Neuronal stem cell (in vitro differentiated cells): Measurements from ENCODE around the gene PARD3B.

Experiments used
- DNase-seq: peaks from one replicate; pipeline ENCODE4 v3.0.0-alpha.2; 2013; ENCODE audit warnings: low spot score
- H2AFZ ChIP-seq: one replicate; pipeline ENCODE4 v1.6.1; 2013; ENCODE audit warnings: mild to moderate bottlenecking, low read length, inconsistent platforms
- H2AK5ac ChIP-seq: 2 replicates; pipeline ENCODE4 v1.6.1; 2013; ENCODE audit warnings: low read depth, mild to moderate bottlenecking, inconsistent platforms, low read length, moderate library complexity, mixed read lengths
- H2BK120ac ChIP-seq: 2 replicates; pipeline ENCODE4 v1.6.1; 2013; ENCODE audit warnings: low read depth, mild to moderate bottlenecking, inconsistent platforms, low read length, moderate library complexity, mixed read lengths
- H2BK12ac ChIP-seq: one replicate; pipeline ENCODE4 v1.6.1; 2013; ENCODE audit warnings: low read length, inconsistent platforms
- H2BK15ac ChIP-seq: 2 replicates; pipeline ENCODE4 v1.6.1; 2013; ENCODE audit warnings: mild to moderate bottlenecking, low read length, inconsistent platforms, mixed read lengths
- H2BK5ac ChIP-seq: one replicate; pipeline ENCODE4 v1.6.1; 2013; ENCODE audit warnings: inconsistent platforms, mild to moderate bottlenecking, low read length, moderate library complexity
- H3K14ac ChIP-seq: one replicate; pipeline ENCODE4 v1.6.1; 2013; ENCODE audit warnings: low read length, inconsistent platforms
- H3K18ac ChIP-seq: 2 replicates; pipeline ENCODE4 v1.6.1; 2013; ENCODE audit warnings: low read length, inconsistent platforms
- H3K23ac ChIP-seq: 2 replicates; pipeline ENCODE4 v1.6.1; 2013; ENCODE audit warnings: low read depth, mild to moderate bottlenecking, mixed read lengths, low read length, inconsistent platforms; ENCODE audit not compliant: poor library complexity
- H3K27ac ChIP-seq: replicated peaks from 3 replicates; pipeline ENCODE4 v1.5.1; 2013; ENCODE audit warnings: low read length, inconsistent platforms
- H3K27me3 ChIP-seq, 3 experiments: 2 replicates each; pipeline ENCODE4 v1.6.1; 2013; ENCODE audit warnings: low read length in 3 of 3, mild to moderate bottlenecking in 2 of 3, inconsistent platforms in 1 of 3, low read depth in 1 of 3, mixed read lengths in 1 of 3, moderate library complexity in 1 of 3; ENCODE audit not compliant: control insufficient read depth in 3 of 3, insufficient read depth in 3 of 3
- H3K36me3 ChIP-seq, 2 donors: replicated peaks in 1 of 2; 2 replicates each; pipeline ENCODE4 v1.6.1; 2013; ENCODE audit warnings: low read length in 2 of 2; ENCODE audit not compliant: control insufficient read depth in 2 of 2, insufficient read depth in 2 of 2
- H3K4ac ChIP-seq: 2 replicates; pipeline ENCODE4 v1.6.1; 2013; ENCODE audit warnings: inconsistent platforms, mild to moderate bottlenecking, low read length, moderate library complexity
- H3K4me1 ChIP-seq, 2 donors: 1 replicate in 1 of 2; 2 replicates in 1 of 2; pipeline ENCODE4 v1.6.1; 2013; ENCODE audit warnings: low read length in 2 of 2, low read depth in 1 of 2; ENCODE audit not compliant: control insufficient read depth in 2 of 2, insufficient read depth in 1 of 2
- H3K4me2 ChIP-seq: one replicate; pipeline ENCODE4 v1.6.1; 2013; ENCODE audit warnings: mild to moderate bottlenecking, low read length, inconsistent platforms; ENCODE audit not compliant: insufficient read depth, poor library complexity, severe bottlenecking
- H3K4me3 ChIP-seq, 2 donors: 2 replicates each; pipeline ENCODE4 v1.5.1; 2013; ENCODE audit warnings: low read length in 2 of 2, mild to moderate bottlenecking in 2 of 2, inconsistent platforms in 1 of 2, moderate library complexity in 1 of 2
- H3K79me1 ChIP-seq: one replicate; pipeline ENCODE4 v1.6.1; 2013; ENCODE audit warnings: low read depth, mild to moderate bottlenecking, inconsistent platforms, low read length, moderate library complexity
- H3K9ac ChIP-seq: one replicate; pipeline ENCODE4 v1.6.1; 2013; ENCODE audit warnings: mild to moderate bottlenecking, low read depth, low read length, inconsistent platforms; ENCODE audit not compliant: poor library complexity
- H3K9me3 ChIP-seq, 2 donors: replicated peaks in 1 of 2; 2 replicates each; pipeline versions ENCODE3 to v1.6.1; 2013; ENCODE audit warnings: low read length in 2 of 2, mild to moderate bottlenecking in 2 of 2, inconsistent platforms in 1 of 2, low read depth in 1 of 2, mixed read lengths in 1 of 2, moderate library complexity in 1 of 2; ENCODE audit not compliant: control insufficient read depth in 2 of 2, insufficient read depth in 1 of 2
- H4K8ac ChIP-seq: one replicate; pipeline ENCODE4 v1.6.1; 2013; ENCODE audit warnings: low read depth, mild to moderate bottlenecking, inconsistent platforms, low read length, moderate library complexity
- H4K91ac ChIP-seq: one replicate; pipeline ENCODE4 v1.6.1; 2013; ENCODE audit warnings: low read length, low read depth, mild to moderate bottlenecking, inconsistent platforms; ENCODE audit not compliant: poor library complexity
- WGBS, 2 donors: extraction: QIAGEN DNeasy Blood & Tissue Kit; methylation state at CpG; one replicate each; pipeline ENCODE4 v1.1.7; 2013; ENCODE audit warnings: missing lambda C conversion rate in 2 of 2, mixed read lengths in 1 of 2; ENCODE audit not compliant: insufficient read length in 2 of 2, insufficient replicate concordance in 1 of 2; ENCODE audit errors: extremely low coverage in 2 of 2; 5-methylcytosine and 5-hydroxymethylcytosine counted together

The PARD3B gene

DNA sequence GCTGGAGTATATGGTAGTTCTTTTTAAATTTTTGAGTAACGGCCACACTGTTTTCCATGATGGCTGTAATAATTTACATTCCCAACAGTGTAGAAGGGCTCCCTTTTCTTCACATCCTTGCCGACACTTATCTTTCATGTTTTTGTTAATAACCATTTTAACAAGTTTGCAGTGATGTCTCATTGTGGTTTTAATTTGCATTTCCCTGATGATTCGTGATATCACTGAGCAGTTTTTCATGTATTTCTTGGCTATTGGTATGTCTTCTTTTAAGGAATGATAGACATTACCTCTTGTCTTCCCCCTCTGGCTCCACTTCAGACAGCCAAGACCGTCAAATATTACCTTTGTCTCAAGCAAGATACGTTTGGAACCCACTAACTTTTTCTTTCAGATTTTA is 765.9 kb downstream of the PARD3B start:
- Histone ChIP-seq H2AFZ (no peak overlapping the region), H3K23ac (no peak overlapping the region), H3K9me3 (no peaks in the 10 kb centered on the region), H3K4ac (no peak overlapping the region), H3K14ac (no peak overlapping the region), H3K36me3 (peaks cover 0 to 3% of the 10 kb centered on the region in 2 donors), H3K4me2 (no peak overlapping the region), H4K8ac (no peak overlapping the region), H3K9ac (no peak overlapping the region), H3K4me3 (no peak overlapping the region), H2AK5ac (no peak overlapping the region), H2BK120ac (no peak overlapping the region), H2BK15ac (no peak overlapping the region), H4K91ac (no peak overlapping the region), H3K4me1 (no peaks in the 10 kb centered on the region), H2BK12ac (no peak overlapping the region), H3K27me3 (no peaks in the 10 kb centered on the region), H3K79me1 (no peaks in the 10 kb centered on the region), H3K18ac (no peak overlapping the region), H2BK5ac (no peak overlapping the region), H3K27ac (no peak overlapping the region)
- no peak for DNase-seq
- WGBS, 2 donors: no CpG with 5 or more reads among the region's 5 CpGs

DNA sequence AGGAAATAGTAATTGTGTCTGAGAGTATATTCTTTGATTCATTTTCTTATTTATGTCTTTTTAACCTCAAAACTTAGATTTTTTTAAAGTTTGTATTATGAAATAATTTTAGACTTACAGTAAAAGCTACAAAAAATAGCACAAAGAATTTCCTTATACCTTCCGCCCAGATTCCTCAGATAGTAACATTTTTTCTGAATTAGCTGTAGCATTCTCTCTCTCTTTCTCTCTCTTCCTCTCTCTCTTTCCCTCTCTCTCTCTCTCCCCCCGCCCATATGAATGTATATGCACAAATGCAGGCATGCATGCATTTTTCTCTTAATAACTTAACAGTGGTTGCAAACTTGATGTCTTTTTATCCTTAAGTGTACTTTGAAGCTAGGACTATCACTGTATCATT is 776.0 kb downstream of the PARD3B start:
- no CpG with 5 or more reads among the region's 2 CpGs for WGBS, 2 donors
- H3K79me1 ChIP-seq: no peaks in the 10 kb centered on the region
- no peaks in the 10 kb centered on the region for H3K4me1 ChIP-seq
- H2BK15ac ChIP-seq: no peak overlapping the region
- H2BK5ac ChIP-seq: no peak overlapping the region
- peaks cover 2 to 19% of the 10 kb centered on the region in 2 donors for H3K9me3 ChIP-seq
- DNase-seq: no peak
- no peak overlapping the region for H3K14ac ChIP-seq
- H3K4ac ChIP-seq: no peak overlapping the region
- H3K4me3 ChIP-seq: no peak overlapping the region
- no peak overlapping the region for H3K4me2 ChIP-seq
- no peak overlapping the region for H4K91ac ChIP-seq
- no peak overlapping the region for H3K23ac ChIP-seq
- H3K27ac ChIP-seq: no peak overlapping the region
- no peaks in the 10 kb centered on the region for H3K36me3 ChIP-seq
- no peak overlapping the region for H3K9ac ChIP-seq
- H3K18ac ChIP-seq: no peak overlapping the region
- no peak overlapping the region for H2BK120ac ChIP-seq
- no peak overlapping the region for H2AK5ac ChIP-seq
- no peak overlapping the region for H2AFZ ChIP-seq
- no peaks in the 10 kb centered on the region for H3K27me3 ChIP-seq
- no peak overlapping the region for H2BK12ac ChIP-seq
- no peak overlapping the region for H4K8ac ChIP-seq

DNA sequence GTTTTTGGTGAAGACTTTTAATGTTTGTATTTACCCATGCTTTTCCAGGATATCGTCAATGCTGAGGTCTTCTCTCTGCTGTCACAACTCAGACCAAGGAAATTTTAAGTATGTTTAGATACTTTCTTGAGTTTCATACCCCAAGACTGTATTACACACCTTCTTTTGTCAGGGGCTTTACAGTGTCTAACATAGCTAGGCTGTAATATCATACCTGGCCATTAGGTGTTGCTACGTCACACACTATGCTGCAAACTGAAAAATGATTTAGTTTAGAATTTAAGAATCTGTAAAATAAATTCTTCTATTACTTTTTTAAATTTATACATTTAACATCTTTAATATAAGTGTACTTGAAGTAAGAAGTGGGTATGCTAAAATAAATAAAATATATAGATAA is 778.7 kb downstream of the PARD3B start:
- Histone ChIP-seq H2BK120ac (no peak overlapping the region), H3K4me3 (no peak overlapping the region), H2AK5ac (no peak overlapping the region), H3K23ac (no peak overlapping the region), H3K4me2 (no peak overlapping the region), H4K8ac (no peak overlapping the region), H2AFZ (no peak overlapping the region), H2BK12ac (no peak overlapping the region), H3K4me1 (no peaks in the 10 kb centered on the region), H3K36me3 (no peaks in the 10 kb centered on the region), H3K4ac (no peak overlapping the region), H3K9me3 (peaks cover 0 to 16% of the 10 kb centered on the region in 2 donors), H3K14ac (no peak overlapping the region), H3K79me1 (no peaks in the 10 kb centered on the region), H3K9ac (no peak overlapping the region), H2BK5ac (no peak overlapping the region), H4K91ac (no peak overlapping the region), H2BK15ac (no peak overlapping the region), H3K27ac (no peak overlapping the region), H3K27me3 (no peaks in the 10 kb centered on the region), H3K18ac (no peak overlapping the region)
- WGBS, 2 donors: no CpG with 5 or more reads among the region's 2 CpGs
- no peak for DNase-seq

DNA sequence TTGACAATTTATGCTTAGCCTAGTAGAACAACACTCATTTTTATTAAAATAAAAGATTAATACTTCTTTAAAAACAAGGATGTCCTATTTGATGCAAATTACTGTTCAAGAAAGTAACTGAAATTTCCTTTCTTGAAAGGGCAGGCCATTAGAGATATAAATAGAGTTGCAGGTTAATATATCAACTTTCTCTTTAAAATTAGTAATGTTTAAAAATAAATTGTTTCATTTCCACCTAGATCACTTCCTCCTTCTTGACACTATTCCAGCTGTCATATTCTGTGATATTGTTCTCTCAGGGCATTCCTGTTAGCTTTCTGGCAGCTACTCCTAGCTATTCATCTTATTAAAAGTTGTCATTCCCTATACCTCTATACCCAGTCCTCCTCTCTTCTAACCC is 779.1 kb downstream of the PARD3B start:
- H3K36me3 ChIP-seq: no peaks in the 10 kb centered on the region
- no peak overlapping the region for H3K18ac ChIP-seq
- H3K4me1 ChIP-seq: no peaks in the 10 kb centered on the region
- no peak overlapping the region for H3K4me2 ChIP-seq
- H2BK5ac ChIP-seq: no peak overlapping the region
- H3K4me3 ChIP-seq: no peak overlapping the region
- H3K4ac ChIP-seq: no peak overlapping the region
- no peak overlapping the region for H3K23ac ChIP-seq
- H3K27me3 ChIP-seq: no peaks in the 10 kb centered on the region
- H3K27ac ChIP-seq: no peak overlapping the region
- H3K9me3 ChIP-seq: peaks cover 0 to 11% of the 10 kb centered on the region in 2 donors
- no peak overlapping the region for H4K91ac ChIP-seq
- H3K79me1 ChIP-seq: no peaks in the 10 kb centered on the region
- H2AFZ ChIP-seq: no peak overlapping the region
- no peak overlapping the region for H3K14ac ChIP-seq
- no peak overlapping the region for H2BK120ac ChIP-seq
- no peak overlapping the region for H2BK12ac ChIP-seq
- H2AK5ac ChIP-seq: no peak overlapping the region
- H4K8ac ChIP-seq: no peak overlapping the region
- DNase-seq: no peak
- H3K9ac ChIP-seq: no peak overlapping the region
- H2BK15ac ChIP-seq: no peak overlapping the region
